ENCODE data around the gene TTYH3. TPM values are rescaled to one million over a fixed set of nuclear protein-coding genes. Genes with fewer than 3 reads are reported as not detected.

The TTYH3 gene
- total RNA-seq, 1 donor from 2014 or later: 48.0 TPM

DNA sequence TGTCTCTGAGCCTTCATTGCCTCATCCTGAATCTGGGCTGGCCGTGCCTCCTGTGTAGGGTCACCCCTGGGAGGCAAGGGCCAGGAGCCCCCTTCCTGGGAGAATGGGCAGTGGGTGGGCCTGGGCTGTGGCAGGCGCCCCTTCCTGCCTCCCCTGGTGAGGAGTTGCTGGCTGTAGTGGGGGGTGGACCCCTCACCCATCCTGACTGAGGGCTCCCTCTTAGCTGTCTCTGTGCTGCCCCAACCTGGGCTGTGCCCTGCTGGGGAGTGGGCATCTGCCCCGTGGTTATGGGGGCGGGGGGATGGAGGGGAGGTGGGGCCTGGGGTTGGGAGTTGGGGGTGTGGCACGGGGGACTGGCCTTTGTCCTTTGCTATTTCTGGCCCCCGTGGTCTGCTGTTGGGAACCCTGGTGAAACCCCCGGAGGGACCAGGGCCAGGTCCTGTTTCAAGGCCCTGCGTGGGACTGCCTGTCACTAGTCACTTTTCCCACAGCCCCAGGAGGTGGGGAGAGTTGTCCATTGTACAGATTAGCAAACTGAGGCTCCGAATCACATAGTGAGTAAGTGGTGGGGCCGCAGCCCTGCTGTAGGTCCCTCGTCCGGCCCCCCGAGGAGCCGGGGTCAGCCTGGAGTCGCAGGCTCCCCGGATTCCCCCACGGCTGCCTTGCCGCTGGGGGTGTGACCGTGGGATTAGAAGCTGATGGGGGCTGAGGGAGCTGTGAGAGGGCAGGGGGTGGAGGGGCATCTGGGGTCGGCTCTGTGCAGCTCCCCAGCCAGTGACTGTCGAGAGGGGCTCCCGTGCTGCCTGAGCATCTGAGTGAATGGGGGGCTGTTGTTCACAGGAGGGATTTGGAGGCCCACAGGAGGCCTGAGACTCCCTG, 2.7 kb downstream of the TTYH3 start:
- DNase-seq (ENCODE audit: low read depth in 2 of 2): no peak

DNA sequence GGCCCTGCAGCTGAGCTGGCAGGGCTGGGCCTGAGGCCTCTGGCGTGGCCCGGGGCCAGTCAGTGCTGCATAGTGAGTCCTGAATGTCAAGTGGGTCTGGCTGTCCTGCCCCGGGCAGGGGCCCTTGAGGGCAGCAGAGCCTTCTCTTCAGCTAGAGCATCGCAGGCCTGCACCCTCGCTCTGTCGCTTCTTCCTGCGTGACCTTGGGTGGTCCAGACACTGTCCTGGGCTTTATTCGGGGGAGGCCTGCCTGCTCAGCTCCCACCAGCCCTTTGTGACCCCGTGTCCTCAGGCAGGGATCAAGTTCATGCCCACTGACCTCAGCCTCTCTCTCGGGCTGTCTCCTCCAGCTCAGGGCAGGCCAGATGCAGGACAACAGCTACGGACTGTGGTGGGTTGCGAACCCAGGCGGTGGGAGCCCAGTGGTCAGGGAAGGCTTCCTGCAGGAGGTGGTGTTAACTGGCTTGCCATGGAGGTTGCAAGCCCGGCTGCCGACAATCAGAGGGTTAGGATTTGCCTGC, 3.4 kb downstream of the TTYH3 start:
- no peak for DNase-seq (ENCODE audit: low read depth in 2 of 2)

DNA sequence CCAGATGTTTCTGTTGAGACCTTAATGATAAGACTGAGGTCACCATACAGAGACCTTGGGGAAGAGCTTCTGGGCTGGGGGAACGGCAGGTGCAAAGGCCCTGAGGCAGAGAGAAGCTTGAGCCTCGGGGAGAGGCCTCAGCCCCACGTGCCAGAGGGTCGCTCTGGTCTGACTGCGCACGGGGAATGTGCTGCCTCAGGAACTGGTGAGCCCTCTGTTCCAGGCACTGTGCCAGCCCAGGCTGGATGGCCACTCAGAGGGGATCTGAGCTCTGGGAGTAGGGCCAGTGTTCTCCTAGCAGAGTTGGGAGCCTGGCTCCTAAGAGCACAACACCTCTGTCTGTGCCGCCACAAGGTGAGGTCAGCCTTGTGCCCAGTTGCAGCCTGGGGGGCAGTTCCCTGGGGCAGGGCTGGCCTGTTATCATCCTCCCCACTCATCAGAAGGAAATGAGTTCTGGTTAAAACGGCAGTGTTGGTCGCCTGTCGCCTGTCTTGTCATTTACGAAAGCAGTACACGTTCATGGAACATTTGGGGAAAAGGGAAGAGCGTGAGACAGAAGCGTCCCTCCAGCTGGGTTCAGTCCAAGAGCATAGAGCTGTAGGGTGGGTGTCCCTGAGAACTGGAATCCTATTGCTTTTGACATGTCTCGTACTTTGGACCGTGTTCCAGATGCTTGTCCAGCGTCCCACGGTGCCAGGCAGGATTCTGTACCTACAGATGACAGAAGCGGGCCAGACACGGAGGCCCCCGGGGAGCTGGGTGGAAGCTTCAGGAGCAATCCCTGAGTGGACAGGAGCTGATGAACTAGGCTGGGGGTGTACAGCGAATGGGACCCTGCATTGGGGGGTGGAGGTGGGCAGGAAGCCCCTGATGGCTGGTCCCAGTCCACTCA, 4.3 kb downstream of the TTYH3 start:
- peak in 1 of 2 donors; percentile 93 for DNase-seq (ENCODE audit: low read depth in 2 of 2)

DNA sequence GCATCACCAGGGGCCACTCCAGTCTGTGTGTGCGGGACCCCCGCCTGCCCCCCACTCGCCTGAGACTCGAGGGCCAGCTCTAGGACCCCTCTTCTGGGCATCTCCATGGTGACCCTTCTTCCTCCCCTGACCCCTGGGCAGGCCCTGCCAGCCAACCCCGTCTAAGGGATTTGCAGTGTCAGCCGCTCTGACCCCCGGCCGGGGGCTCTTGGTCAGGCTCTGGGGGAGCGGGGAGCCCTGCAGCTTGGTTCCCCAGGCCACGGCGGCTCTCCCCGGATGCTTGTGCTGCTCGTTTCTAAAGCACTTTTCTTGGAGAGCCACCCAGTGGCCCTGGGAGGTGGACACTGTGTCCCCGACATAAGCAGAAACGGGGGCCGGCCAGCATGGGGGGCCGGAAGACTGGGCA, 5.3 kb downstream of the TTYH3 start:
- no peak for DNase-seq (ENCODE audit: low read depth in 2 of 2)

DNA sequence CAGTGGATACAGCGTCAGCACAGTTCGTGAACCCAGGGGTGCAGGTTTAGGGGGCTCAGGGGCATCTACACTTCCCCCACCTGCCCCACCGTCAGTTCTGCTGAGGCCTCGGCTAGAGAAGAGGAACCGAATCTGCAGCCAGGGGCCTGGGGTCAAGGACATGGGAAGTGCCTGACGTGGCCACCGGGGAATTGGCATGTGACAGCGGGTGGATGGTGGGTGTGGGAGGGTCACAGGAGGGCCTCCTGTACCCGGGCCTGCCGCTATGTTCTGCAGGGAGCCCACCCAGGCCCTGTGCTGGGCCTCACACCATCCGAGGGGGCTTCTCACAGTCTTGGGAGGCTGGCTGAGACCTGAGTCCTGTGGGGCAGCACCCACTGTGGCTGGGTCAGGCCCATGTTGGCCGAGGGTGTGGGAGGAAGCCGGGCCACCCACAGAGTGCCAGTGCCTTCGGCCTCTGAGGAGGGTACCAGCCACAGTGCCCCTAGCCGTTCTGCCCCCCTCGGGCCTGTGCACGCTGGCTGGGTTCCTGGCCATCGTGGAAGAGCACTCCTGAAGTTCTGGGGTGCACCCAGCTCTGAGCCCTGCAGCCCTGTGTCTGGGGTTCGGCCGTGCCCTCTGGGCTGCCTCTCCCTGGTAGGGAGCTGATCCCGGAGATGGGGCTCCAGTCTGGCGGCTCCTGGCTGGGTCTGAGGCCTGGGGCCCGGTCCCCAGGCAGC, 5.9 kb downstream of the TTYH3 start:
- DNase-seq (ENCODE audit: low read depth in 2 of 2): peak in 1 of 2 donors; percentile 59

DNA sequence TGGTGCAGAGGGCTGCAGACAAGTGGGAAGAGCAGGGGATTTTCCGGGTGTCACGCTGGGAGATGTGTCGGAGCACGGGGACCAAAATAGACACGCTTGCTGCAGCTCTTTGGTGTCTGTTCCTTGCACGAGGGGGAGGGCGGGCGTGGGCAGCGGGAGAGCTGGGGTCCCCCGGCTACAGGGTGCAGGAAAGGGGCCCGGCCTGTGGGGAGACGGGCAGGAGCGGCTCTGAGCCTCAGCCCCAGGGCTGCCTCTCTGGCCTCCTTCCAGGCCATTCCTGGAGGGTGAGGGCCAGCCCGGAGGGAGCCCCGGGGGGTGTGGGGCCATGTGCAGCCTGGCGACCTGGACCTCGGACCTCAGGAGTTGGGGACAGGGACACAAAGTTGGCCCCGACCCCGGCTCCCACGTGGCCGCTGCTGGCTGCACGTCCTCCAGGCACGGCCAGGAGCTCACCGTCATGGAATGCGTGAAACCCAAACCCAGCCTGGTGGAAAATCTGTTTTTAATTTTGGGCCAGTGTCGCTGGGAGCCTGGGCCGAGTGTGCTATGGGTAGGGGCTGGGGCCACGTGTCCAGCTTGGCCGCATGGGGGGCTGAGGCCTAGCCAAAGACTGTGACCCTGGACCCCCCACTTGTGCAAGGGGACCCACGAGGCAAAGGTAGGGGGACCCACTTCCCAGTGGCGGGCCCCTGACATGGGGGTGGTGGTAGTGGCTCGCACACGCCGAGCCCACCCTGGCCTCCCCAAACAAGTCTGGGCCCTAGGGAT, 6.6 kb downstream of the TTYH3 start:
- peak in 1 of 2 donors; percentile 40 for DNase-seq (ENCODE audit: low read depth in 2 of 2)

DNA sequence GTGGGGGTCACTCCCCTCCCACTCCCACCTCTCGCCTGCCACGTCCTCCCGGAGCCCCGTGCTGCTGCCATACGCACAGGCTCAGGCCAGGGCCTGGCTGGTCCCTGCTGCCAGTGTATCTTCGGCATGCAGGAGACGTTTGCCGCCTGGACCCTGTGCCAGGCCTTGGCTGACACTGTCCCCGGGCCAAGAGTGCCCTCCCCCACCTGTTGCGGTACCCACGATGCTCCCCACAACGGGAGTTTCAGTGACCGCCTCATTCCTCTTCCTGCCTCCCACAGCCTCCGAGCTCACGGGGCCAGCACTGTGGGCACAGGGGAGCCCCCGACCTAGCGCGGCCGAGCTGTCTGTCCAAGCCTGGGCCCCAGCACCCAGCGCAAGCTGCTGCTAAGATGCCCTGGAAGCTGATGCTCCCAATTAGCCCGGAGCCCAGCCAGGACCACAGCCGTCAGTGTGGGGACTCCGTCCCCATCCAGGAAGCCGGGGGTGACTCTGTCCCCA, 7.4 kb downstream of the TTYH3 start:
- DNase-seq (ENCODE audit: low read depth in 2 of 2): no peak

DNA sequence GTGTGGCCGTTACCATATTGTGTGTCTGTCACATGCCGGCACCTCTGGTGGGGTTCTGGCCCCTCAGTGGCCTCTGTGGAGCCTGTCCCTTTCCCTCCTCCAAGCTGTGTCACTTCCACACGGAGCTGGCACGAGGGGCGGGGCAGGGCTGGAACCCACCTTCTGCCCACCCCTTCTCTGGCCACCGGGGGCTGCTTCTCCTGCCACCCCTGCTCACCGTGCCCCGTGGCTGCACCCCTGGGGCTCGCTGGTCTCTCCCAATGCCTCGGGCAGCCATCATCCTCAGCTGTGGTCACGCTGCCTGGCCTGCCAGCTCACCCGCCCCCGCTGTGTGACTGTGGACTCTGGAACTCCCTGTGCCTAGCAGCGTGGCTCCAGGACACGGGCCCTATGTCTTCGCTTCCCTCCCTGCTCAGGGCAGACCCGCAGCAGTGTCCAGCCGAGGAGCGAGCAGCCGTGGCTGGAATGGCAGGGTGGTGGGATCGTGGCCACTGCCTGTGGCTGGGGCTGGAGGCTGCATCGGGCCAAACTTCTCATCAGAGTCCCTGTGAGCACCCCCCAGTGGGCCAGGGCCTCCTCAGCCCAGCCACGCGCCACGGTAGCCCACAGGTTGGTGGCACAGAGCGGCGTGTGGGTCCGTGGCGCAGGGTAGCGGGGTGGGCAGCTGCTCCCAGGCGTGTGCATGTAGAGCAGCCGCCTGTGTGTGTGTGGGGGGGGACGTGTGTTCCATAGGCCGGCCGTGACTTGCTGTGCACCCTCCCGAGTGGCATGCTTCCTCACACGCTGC, 8.1 kb downstream of the TTYH3 start:
- DNase-seq (ENCODE audit: low read depth in 2 of 2): no peak

DNA sequence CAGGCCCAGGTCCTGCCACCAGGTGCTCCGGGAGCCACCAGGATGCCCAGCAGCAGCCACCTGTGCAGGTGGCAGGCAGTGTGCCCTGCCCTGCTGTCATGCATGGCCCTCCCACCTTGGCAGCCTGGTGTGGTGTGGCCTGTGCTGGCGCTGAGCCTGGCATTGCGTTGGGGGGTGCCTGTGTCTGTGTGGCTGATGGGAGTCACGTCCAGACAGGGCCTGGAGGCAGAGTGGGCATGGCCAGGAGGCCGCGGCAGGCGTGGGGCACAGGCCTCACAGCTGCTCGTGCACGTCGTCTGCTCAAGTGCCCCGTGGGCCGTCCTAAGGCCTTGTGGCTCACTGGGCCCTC, 8.7 kb downstream of the TTYH3 start:
- DNase-seq (ENCODE audit: low read depth in 2 of 2): peak in 1 of 2 donors; percentile 26

DNA sequence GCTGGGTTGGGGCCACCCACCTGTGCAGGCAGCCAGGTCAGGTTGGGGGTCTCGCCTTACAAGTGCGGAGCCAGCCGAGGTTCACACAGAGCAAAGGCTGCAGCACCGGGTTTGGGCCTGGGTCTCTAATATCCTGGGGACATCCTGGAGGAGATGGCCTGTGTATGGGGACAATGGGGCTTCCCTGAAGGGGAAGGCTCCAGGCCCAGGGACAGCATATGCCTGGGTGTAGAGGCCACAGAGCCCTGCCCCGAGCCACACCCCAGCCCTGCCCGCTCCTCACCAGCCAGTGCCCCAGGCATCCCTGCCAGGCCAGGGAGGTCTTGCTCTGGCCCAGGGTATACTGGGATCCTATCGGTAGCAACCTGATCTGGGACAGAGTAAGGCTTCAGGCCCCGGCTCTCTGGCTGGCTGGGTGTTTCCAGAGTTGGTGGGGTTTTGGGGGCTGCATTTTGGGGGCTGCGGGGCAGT, 9.1 kb downstream of the TTYH3 start:
- DNase-seq (ENCODE audit: low read depth in 2 of 2): no peak

DNA sequence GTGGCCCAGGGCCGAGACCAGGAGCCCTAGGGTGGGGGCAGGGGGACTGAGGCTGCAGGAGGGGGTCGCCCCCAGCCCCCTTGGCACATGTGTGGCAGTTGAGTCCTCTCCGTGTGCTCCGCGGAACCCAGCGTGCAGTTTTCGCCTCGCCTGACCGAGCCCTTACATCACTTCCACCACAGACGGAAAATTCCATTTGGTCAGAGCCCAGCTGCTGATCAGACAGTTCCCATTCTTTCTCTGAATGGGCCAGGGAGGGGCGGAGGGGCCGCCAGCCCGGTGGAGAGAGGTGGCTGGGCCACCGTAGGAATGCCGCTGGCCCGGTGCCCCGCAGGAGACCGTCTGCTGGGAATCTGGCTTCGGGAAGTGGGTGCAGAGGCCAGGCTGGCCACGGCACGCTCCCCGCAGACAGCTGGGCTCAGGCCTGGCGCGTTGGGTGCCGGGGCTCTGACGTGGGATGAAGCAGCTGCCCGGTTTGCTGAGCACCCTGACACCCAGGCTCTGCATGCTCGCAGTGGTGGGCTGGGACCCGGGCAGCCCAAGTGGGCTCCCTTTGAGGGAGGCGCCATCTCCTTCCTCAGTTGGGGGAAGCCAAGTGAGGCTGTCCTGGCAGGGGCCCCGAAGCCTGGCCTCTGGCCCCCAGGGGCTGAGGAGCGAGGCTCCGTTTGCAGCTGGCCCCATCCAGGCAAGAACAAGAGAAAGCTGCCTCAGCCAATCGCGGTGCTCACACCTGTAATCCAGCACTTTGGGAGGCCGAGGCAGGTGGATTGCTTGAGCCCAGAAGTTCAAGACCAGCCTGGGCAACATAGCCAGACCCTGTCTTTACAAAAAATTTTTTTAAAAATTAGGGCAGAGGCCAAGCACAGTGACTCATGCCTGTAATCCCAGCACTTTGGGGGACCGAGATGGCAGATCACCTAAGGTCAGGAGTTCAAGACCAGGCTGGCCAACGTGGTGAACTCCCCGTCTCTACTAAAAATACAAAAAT, 9.9 kb downstream of the TTYH3 start:
- peak; percentile 98 to 100 for DNase-seq (ENCODE audit: low read depth in 2 of 2)

DNA sequence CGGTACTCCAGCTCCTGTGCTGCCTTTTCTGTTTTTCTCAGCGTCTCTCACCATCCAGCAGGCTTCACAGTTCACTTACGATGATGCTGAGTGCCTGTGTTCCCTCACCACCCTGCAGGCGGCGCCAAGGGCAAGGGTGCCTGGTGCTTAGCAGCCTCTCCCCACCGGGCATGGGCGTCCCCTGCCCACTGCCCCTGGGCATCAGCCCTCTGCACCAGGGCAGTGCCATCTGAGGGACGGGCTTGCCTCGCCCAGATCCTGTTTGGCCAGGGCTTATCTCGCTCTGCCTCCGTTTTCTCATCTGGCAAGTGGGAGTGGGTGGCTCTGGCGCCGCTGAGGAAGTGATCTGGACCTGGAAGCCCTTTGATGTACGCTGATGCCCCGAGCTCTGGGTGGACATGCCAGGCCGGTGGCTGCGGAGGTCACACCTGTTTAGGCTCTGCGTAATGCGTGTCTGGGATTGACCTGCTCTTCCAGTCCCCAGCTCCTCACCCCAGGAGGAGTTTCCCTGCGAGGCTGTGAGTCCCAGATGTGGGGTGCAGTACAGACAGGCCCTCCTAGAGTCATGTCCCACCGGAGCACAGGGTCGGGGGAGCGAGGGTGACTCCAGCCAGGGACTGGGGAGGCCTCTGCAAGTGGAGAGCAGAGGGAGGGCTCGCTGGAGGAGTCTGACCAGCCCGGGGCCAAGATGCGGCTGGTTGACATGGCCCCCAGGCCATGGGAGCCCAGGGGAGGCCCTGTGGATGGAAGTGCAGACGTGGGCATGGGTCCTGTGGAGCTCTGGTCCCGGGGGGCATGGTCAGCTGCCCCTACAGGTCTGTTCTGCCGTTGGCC, 11.8 kb downstream of the TTYH3 start:
- DNase-seq (ENCODE audit: low read depth in 2 of 2): peak; percentile 62 to 68

DNA sequence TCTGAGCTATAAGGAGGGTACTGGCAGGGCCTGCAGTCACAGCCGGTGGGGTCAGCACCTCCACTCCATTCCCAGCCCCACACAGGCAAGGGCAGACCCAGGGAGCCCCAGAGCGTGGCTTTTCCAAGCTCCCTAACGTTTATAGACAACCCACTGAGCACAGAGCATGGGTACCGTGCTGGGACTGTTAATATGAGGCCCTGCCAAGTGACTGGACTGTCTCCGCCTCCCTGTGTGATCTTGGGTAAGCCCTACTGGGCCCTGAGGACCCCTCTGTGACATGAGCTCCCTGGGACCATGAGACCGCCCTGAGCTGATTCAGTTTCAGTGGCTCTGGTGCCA, 12.4 kb downstream of the TTYH3 start:
- no peak for DNase-seq (ENCODE audit: low read depth in 2 of 2)

DNA sequence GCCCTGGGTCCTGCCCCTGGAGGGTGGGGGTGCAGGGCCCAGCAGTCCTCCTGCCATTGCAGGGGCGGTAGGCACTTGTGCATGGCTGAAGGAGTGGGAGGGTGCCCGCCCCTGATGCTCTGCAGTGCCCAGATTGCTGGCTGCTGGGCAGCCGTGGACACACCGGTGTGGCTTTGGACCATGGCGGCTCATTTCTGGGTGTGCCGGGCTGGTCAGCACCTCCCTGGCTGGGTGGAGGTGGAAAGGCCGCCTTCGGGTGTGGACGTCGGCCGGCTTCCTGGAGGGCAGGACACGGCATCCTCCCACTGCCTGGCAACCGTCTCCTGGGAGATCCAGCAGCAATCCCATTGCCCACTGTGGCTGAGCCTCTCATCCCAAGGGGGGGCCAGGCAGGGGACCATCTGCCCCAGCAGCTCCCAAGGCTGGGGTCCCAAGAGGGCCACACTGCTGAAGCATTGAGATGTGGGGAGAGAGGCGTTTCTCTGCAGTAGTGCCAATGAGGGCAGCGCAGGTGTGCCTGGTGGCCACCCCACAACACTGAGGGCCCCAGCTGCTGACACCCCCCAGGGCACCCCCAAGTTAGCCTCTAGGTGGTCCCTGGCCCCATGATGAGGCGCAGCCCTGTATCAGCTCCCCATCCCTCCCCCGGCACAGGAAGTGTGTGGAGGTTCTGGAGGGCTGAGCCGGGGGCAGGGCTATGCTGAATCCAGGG, 12.9 kb downstream of the TTYH3 start:
- DNase-seq (ENCODE audit: low read depth in 2 of 2): peak; percentile 36 to 41

DNA sequence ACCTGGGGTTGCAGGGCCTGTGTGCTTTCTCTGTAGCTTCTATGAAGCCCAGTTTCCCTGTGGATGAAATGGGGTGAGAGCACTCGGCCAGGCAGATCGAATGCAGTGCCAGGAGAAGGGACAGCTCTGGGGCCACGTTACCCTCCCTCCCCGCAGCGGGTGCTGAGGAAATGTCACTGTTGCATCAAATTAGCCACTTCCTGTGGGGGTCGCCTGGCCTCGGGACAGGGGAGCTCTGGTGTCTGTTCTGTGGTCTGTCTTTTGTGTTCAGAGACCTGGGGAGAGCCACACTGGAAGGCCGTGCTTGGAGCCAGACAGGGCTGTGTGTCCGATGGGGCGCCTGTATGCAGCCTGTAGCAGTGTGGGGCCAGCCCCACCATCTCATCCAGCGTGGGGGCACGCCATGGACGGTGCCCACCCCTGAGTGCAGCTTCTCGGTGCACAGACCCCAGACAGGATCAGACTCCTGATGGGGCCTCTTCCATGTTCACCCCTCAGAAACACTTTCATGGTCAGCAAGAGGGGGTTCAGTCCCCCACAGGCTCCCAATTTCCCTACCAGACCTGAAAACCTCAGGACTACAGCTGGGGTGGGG, 13.6 kb downstream of the TTYH3 start:
- peak; percentile 43 to 73 for DNase-seq (ENCODE audit: low read depth in 2 of 2)

DNA sequence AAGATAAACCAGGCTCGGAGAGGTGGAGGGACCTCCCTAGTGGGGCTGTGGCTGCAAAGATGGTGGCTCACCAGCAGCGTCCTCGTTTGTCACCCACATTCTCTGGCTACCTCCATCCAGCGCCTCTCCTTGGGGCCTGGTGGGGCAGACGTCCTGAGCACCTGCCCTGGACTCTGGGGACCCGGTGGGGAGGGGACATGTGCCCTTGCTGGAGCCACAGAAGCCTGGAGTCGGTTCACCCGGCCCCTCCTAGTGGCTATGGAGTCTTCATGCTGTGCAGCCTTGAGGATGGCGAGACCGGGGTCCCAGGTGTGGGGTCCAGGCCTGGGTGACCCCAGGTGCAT, 14.5 kb downstream of the TTYH3 start:
- DNase-seq (ENCODE audit: low read depth in 2 of 2): no peak
